GM12878 (cell line): Measurements from ENCODE around the gene RORB. TPM values are rescaled to one million over a fixed set of nuclear protein-coding genes. Genes with fewer than 3 reads are reported as not detected.

ENCODE experiments used
- ATAC-seq: fragments of 200-7000 bp; cut with Tn5 transposase; 3 replicates; pipeline ENCODE4 v1.9.1; 2020; ENCODE audit warnings: mild to moderate bottlenecking, moderate library complexity
- BruUV-seq: library from RNA; stranded (reverse); fragments of 400-500 nt; replicated peaks from 2 replicates; lab custom pipeline; 2021; lab: Mats Ljungman, UMichigan
- CTCF ChIA-PET: fragments of 300-600 bp; sonication (Branson Sonifier 250); formaldehyde crosslinking; extraction: SDS; loops from one replicate; lab custom pipeline; 2021; ENCODE audit warnings: inconsistent platforms; lab: Yijun Ruan, JAX
- POLR2A ChIA-PET: fragments of 350-600 bp; formaldehyde crosslinking; extraction: SDS; loops from one replicate; lab custom pipeline; 2021; ENCODE audit warnings: inconsistent platforms; lab: Charles Lee
- RAD21 ChIA-PET: fragments of 300-600 bp; sonication (Branson Sonifier 250); formaldehyde crosslinking; loops from one replicate; lab custom pipeline; 2023; ENCODE audit warnings: antibody characterized with exemption; ENCODE audit not compliant: unreplicated experiment; lab: Charles Lee
- SMC1A ChIA-PET: fragments of 300-600 bp; sonication (Branson Sonifier 250); formaldehyde crosslinking; loops from one replicate; lab custom pipeline; 2023; ENCODE audit not compliant: unreplicated experiment, uncharacterized antibody; lab: Charles Lee
- DNase-seq: peaks from one replicate; pipeline ENCODE4 v3.0.0-alpha.2; 2011; ENCODE audit warnings: low read depth, low spot score
- FAIRE-seq: peaks from 3 replicates; lab custom pipeline; 2011; peaks lifted over from hg19 to GRCh38; lab: Jason Lieb, UNC
- H2AFZ ChIP-seq: 2 replicates; pipeline ENCODE4 v1.6.0; 2011; ENCODE audit warnings: low read depth, low read length, control low read depth; ENCODE audit not compliant: control insufficient read depth
- H3K27ac ChIP-seq: 2 replicates; pipeline ENCODE4 v1.5.1; 2011; ENCODE audit warnings: control low read depth; ENCODE audit not compliant: control insufficient read depth, insufficient read depth
- H3K27me3 ChIP-seq, 2 experiments: replicated peaks in 1 of 2; 2 replicates each; pipeline versions ENCODE4 v1.6.0 to v1.6.1; 2011; ENCODE audit warnings: low read length in 1 of 2; ENCODE audit not compliant: control insufficient read depth in 2 of 2, insufficient read depth in 2 of 2
- H3K36me3 ChIP-seq, 2 experiments: 2 replicates each; pipeline ENCODE4 v1.5.1; 2011; ENCODE audit warnings: low read length in 1 of 2; ENCODE audit not compliant: control insufficient read depth in 2 of 2, insufficient read depth in 2 of 2
- H3K4me1 ChIP-seq: 2 replicates; pipeline ENCODE4 v1.6.1; 2011; ENCODE audit warnings: mild to moderate bottlenecking, low read length, moderate library complexity, mixed read lengths; ENCODE audit not compliant: control insufficient read depth, insufficient read depth
- H3K4me2 ChIP-seq: 2 replicates; pipeline ENCODE4 v1.6.0; 2011; ENCODE audit warnings: control low read depth; ENCODE audit not compliant: control insufficient read depth, insufficient read depth
- H3K4me3 ChIP-seq: fragments of 200-600 bp; sonication (generic); 2 replicates; pipeline ENCODE4 v1.5.1; 2016
- H3K79me2 ChIP-seq: 2 replicates; pipeline ENCODE4 v1.6.0; 2011; ENCODE audit warnings: low read length; ENCODE audit not compliant: control insufficient read depth, insufficient read depth
- H3K9ac ChIP-seq: 2 replicates; pipeline ENCODE4 v1.8.0; 2011; ENCODE audit warnings: low read length, control low read depth, mixed read lengths; ENCODE audit not compliant: control insufficient read depth, insufficient read depth
- H3K9me3 ChIP-seq: replicated peaks from 3 replicates; pipeline ENCODE4 v1.5.1; 2011; ENCODE audit warnings: mild to moderate bottlenecking, low read length; ENCODE audit not compliant: control insufficient read depth, insufficient read depth
- H4K20me1 ChIP-seq: 2 replicates; pipeline ENCODE4 v1.6.0; 2011; ENCODE audit not compliant: control insufficient read depth, insufficient read depth
- ASH2L ChIP-seq: fragments of 300-600, 200-600 bp; sonication (generic); IDR thresholded peaks from 2 replicates; pipeline ENCODE4 v1.6.1; 2017; ENCODE audit warnings: low read depth, mild to moderate bottlenecking, borderline replicate concordance
- KLF5 ChIP-seq: fragments of 450-650 bp; IDR thresholded peaks from 2 replicates; pipeline ENCODE4 v1.6.1; 2014; ENCODE audit warnings: mild to moderate bottlenecking; ENCODE audit not compliant: partially characterized antibody
- NFYA ChIP-seq: IDR thresholded peaks from 2 replicates; pipeline ENCODE4 v1.6.1; 2011; ENCODE audit warnings: low read depth, mild to moderate bottlenecking, low read length, improper control_type of control experiment, borderline replicate concordance
- PAX8 ChIP-seq: fragments of 450-650 bp; IDR thresholded peaks from 2 replicates; pipeline ENCODE4 v1.6.1; 2017; ENCODE audit warnings: mild to moderate bottlenecking, moderate library complexity
- POLR2AphosphoS5 ChIP-seq: IDR thresholded peaks from 2 replicates; pipeline ENCODE4 v1.6.1; 2011; ENCODE audit warnings: mild to moderate bottlenecking, low read length, inconsistent platforms
- SMARCA5 ChIP-seq: fragments of 450-650 bp; IDR thresholded peaks from 2 replicates; pipeline ENCODE4 v1.6.1; 2017; ENCODE audit warnings: mild to moderate bottlenecking
- SMC3 ChIP-seq: IDR thresholded peaks from 2 replicates; pipeline ENCODE4 v1.6.1; 2011; ENCODE audit warnings: low read length, improper control_type of control experiment, borderline replicate concordance
- SPI1 ChIP-seq: IDR thresholded peaks from 2 replicates; pipeline ENCODE4 v1.6.1; 2011; ENCODE audit warnings: low read depth, mild to moderate bottlenecking, low read length, moderate library complexity, borderline replicate concordance; ENCODE audit not compliant: insufficient read depth
- YBX1 ChIP-seq: fragments of 450-650 bp; IDR thresholded peaks from 2 replicates; pipeline ENCODE4 v1.6.1; 2016; ENCODE audit warnings: antibody characterized with exemption
- WGBS: methylation state at CpG from one replicate; pipeline ENCODE4 v1.1.6; 2016; ENCODE audit warnings: low lambda C conversion rate; ENCODE audit not compliant: insufficient replicate concordance, insufficient coverage; ENCODE audit errors: missing lambda C conversion rate; 5-methylcytosine and 5-hydroxymethylcytosine counted together
- in situ Hi-C: fragments of 300-500 bp; cut with MboI; formaldehyde crosslinking; loops from 9 replicates; pipeline ENCODE4 v1.14.3; 2018; ENCODE audit warnings: mixed read lengths
- intact Hi-C: fragments of 100-400 bp; cut with micrococcal nuclease; formaldehyde crosslinking; loops from one replicate; pipeline ENCODE4 v1.14.2; 2022; ENCODE audit not compliant: unreplicated experiment
- polyA plus RNA-seq, 11 experiments: library from polyadenylated mRNA; depleted of rRNA in 4 of 11; unstranded in 6 of 11; stranded (reverse) in 5 of 11; fragments of >200 nt; fragmentation: Nextera tagmentation in 4 of 11; fragmentation: Illumina TruSeq in 1 of 11; extraction: Ambion mirVana in 4 of 11; extraction: Trizol in 1 of 11; gene quantifications; 1 replicate in 1 of 11; 2 replicates in 10 of 11; pipeline versions ENCODE4 v1.2.1 to v1.2.3, GENCODE V29; 2011 to 2016; ENCODE audit warnings: inconsistent platforms in 2 of 11, missing spikeins in 2 of 11, low read depth in 1 of 11
- total RNA-seq, 4 experiments: library from RNA; depleted of rRNA in 3 of 4; stranded (reverse); fragments of >200 nt in 3 of 4; fragmentation: Illumina TruSeq in 1 of 4; extraction: Trizol in 1 of 4; gene quantifications; 2 replicates each; pipeline versions ENCODE4 v1.2.1 to v1.2.3, GENCODE V29; 2013 to 2021
- TF ChIP-seq, protein P1 (sequence below): fragments of 450-650 bp; IDR thresholded peaks from 2 replicates; pipeline ENCODE4 v1.6.1; 2017; ENCODE audit warnings: low read depth, mild to moderate bottlenecking, moderate library complexity
- TF ChIP-seq, protein P2 (sequence below): fragments of 450-650 bp; IDR thresholded peaks from 2 replicates; pipeline ENCODE4 v1.6.1; 2018; ENCODE audit warnings: borderline replicate concordance, mild to moderate bottlenecking; ENCODE audit not compliant: partially characterized antibody
- TF ChIP-seq, protein P3 (sequence below): fragments of 450-650 bp; formaldehyde crosslinking; IDR thresholded peaks from 2 replicates; pipeline ENCODE4 v1.4.0; 2020; ENCODE audit warnings: mild to moderate bottlenecking, moderate library complexity
- TF ChIP-seq, protein P4 (sequence below): fragments of 450-650 bp; IDR thresholded peaks from 2 replicates; pipeline ENCODE4 v1.6.1; 2017; ENCODE audit warnings: antibody characterized with exemption, mild to moderate bottlenecking, moderate library complexity

RORB gene
- total and polyA plus RNA-seq, 10 of the 15 experiments (the other 5 are each of a cell fraction or from before 2014, with no cell fraction given): under 0.01 to 0.01 TPM; not detected in 8

DNA sequence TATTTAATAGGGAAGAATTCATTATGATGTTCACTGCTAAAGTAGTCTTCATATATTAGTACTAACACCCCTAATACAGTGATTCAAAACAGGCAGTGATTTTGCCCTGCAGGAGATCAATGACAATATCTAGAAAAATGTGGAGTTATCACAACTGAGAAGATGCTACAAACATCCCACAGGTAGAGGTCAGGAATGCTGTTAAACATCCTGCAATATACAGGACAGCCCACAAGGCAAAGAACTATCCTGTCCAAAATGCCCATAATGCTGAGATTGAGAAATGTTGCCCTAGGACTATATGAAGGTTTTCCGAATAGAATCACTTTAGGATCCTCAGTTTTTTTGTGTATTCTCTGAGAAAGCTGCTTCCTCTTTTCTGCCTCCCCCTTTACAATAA is 15.3 kb downstream of the RORB start:
- DNase-seq (no peak), FAIRE-seq (no peak), ATAC-seq (no peak)
- H2AFZ ChIP-seq: no peak overlapping the region
- WGBS: 31% methylated on average over 1 of the region's 1 CpG
- POLR2A ChIA-PET: no interaction called here
- H3K4me1 ChIP-seq: no peaks in the 10 kb centered on the region
- H4K20me1 ChIP-seq: no peaks in the 10 kb centered on the region
- no TSS peak for BruUV-seq
- H3K4me3 ChIP-seq: no peak overlapping the region
- in situ Hi-C loops (no loop called here), intact Hi-C loops (no loop called here)
- H3K27me3 ChIP-seq: no peaks in the 10 kb centered on the region
- CTCF ChIA-PET: no interaction called here
- no peaks in the 10 kb centered on the region for H3K36me3 ChIP-seq
- H3K27ac ChIP-seq: no peak overlapping the region
- RAD21 ChIA-PET: no interaction called here
- no peak overlapping the region for H3K4me2 ChIP-seq
- H3K9me3 ChIP-seq: no peaks in the 10 kb centered on the region
- no peak overlapping the region for H3K9ac ChIP-seq
- SMC1A ChIA-PET: no interaction called here
- H3K79me2 ChIP-seq: no peaks in the 10 kb centered on the region
- TF ChIP-seq, protein P1, sequence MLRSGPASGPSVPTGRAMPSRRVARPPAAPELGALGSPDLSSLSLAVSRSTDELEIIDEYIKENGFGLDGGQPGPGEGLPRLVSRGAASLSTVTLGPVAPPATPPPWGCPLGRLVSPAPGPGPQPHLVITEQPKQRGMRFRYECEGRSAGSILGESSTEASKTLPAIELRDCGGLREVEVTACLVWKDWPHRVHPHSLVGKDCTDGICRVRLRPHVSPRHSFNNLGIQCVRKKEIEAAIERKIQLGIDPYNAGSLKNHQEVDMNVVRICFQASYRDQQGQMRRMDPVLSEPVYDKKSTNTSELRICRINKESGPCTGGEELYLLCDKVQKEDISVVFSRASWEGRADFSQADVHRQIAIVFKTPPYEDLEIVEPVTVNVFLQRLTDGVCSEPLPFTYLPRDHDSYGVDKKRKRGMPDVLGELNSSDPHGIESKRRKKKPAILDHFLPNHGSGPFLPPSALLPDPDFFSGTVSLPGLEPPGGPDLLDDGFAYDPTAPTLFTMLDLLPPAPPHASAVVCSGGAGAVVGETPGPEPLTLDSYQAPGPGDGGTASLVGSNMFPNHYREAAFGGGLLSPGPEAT: no peak
- TF ChIP-seq KLF5: no peak
- TF ChIP-seq, protein P2, sequence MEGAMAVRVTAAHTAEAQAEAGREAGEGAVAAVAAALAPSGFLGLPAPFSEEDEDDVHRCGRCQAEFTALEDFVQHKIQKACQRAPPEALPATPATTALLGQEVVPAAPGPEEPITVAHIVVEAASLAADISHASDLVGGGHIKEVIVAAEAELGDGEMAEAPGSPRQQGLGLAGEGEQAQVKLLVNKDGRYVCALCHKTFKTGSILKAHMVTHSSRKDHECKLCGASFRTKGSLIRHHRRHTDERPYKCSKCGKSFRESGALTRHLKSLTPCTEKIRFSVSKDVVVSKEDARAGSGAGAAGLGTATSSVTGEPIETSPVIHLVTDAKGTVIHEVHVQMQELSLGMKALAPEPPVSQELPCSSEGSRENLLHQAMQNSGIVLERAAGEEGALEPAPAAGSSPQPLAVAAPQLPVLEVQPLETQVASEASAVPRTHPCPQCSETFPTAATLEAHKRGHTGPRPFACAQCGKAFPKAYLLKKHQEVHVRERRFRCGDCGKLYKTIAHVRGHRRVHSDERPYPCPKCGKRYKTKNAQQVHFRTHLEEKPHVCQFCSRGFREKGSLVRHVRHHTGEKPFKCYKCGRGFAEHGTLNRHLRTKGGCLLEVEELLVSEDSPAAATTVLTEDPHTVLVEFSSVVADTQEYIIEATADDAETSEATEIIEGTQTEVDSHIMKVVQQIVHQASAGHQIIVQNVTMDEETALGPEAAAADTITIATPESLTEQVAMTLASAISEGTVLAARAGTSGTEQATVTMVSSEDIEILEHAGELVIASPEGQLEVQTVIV: no peak
- TF ChIP-seq SMC3: no peak
- TF ChIP-seq, protein P3, sequence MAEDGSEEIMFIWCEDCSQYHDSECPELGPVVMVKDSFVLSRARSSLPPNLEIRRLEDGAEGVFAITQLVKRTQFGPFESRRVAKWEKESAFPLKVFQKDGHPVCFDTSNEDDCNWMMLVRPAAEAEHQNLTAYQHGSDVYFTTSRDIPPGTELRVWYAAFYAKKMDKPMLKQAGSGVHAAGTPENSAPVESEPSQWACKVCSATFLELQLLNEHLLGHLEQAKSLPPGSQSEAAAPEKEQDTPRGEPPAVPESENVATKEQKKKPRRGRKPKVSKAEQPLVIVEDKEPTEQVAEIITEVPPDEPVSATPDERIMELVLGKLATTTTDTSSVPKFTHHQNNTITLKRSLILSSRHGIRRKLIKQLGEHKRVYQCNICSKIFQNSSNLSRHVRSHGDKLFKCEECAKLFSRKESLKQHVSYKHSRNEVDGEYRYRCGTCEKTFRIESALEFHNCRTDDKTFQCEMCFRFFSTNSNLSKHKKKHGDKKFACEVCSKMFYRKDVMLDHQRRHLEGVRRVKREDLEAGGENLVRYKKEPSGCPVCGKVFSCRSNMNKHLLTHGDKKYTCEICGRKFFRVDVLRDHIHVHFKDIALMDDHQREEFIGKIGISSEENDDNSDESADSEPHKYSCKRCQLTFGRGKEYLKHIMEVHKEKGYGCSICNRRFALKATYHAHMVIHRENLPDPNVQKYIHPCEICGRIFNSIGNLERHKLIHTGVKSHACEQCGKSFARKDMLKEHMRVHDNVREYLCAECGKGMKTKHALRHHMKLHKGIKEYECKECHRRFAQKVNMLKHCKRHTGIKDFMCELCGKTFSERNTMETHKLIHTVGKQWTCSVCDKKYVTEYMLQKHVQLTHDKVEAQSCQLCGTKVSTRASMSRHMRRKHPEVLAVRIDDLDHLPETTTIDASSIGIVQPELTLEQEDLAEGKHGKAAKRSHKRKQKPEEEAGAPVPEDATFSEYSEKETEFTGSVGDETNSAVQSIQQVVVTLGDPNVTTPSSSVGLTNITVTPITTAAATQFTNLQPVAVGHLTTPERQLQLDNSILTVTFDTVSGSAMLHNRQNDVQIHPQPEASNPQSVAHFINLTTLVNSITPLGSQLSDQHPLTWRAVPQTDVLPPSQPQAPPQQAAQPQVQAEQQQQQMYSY (CRISPR knock-in tag): no peak
- no peak for TF ChIP-seq PAX8
- TF ChIP-seq SMARCA5: no peak
- no peak for TF ChIP-seq POLR2AphosphoS5
- TF ChIP-seq, protein P4, sequence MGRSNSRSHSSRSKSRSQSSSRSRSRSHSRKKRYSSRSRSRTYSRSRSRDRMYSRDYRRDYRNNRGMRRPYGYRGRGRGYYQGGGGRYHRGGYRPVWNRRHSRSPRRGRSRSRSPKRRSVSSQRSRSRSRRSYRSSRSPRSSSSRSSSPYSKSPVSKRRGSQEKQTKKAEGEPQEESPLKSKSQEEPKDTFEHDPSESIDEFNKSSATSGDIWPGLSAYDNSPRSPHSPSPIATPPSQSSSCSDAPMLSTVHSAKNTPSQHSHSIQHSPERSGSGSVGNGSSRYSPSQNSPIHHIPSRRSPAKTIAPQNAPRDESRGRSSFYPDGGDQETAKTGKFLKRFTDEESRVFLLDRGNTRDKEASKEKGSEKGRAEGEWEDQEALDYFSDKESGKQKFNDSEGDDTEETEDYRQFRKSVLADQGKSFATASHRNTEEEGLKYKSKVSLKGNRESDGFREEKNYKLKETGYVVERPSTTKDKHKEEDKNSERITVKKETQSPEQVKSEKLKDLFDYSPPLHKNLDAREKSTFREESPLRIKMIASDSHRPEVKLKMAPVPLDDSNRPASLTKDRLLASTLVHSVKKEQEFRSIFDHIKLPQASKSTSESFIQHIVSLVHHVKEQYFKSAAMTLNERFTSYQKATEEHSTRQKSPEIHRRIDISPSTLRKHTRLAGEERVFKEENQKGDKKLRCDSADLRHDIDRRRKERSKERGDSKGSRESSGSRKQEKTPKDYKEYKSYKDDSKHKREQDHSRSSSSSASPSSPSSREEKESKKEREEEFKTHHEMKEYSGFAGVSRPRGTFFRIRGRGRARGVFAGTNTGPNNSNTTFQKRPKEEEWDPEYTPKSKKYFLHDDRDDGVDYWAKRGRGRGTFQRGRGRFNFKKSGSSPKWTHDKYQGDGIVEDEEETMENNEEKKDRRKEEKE: no peak
- no peak for TF ChIP-seq ASH2L
- no peak for TF ChIP-seq SPI1
- TF ChIP-seq NFYA: no peak
- no peak for TF ChIP-seq YBX1
